ENCODE results near the gene LRP6.
A peak's percentile ranks its signal among the peaks of the same experiment; 100 is the strongest.

Gene LRP6

GRCh38 chr12:12107678-12108077, 159.2 kb downstream of the LRP6 start:
- no peak for DNase-seq

- DNase-seq: no peak
These were observed 167.7 kb downstream of the LRP6 start for GRCh38 chr12:12099102-12099501.

GRCh38 chr12:12098691-12099015, 168.2 kb downstream of the LRP6 start:
- no peak for DNase-seq

GRCh38 chr12:12097891-12098690, 168.8 kb downstream of the LRP6 start:
- no peak for DNase-seq

- DNase-seq: no peak
These were observed 171.8 kb downstream of the LRP6 start for GRCh38 chr12:12095021-12095420.

GRCh38 chr12:12094481-12094880, 172.4 kb downstream of the LRP6 start:
- no peak for DNase-seq

GRCh38 chr12:12091977-12092663, 174.7 kb downstream of the LRP6 start:
- DNase-seq: no peak

- no peak for DNase-seq
These were observed 175.8 kb downstream of the LRP6 start for GRCh38 chr12:12091071-12091470.

GRCh38 chr12:12088761-12089160, 178.1 kb downstream of the LRP6 start:
- DNase-seq: no peak

GRCh38 chr12:12088147-12088546, 178.7 kb downstream of the LRP6 start:
- DNase-seq: no peak

- DNase-seq: no peak
These were observed 179.2 kb downstream of the LRP6 start for GRCh38 chr12:12087693-12088034.

GRCh38 chr12:12086973-12087692, 179.7 kb downstream of the LRP6 start:
- no peak for DNase-seq

- DNase-seq: no peak
These were observed 180.5 kb downstream of the LRP6 start for GRCh38 chr12:12086362-12086761.

GRCh38 chr12:12083688-12084087, 183.2 kb downstream of the LRP6 start:
- DNase-seq: no peak

- DNase-seq: peak; percentile 35
These were observed 184.9 kb downstream of the LRP6 start for GRCh38 chr12:12081836-12082497.

GRCh38 chr12:12079291-12079690, 187.6 kb downstream of the LRP6 start:
- DNase-seq: no peak

GRCh38 chr12:12072064-12072760, 194.6 kb downstream of the LRP6 start:
- no peak for DNase-seq

- no peak for DNase-seq
These were observed 195.9 kb downstream of the LRP6 start, which contains the start of gene BCL2L14 for GRCh38 chr12:12070674-12071656. Gene BCL2L14, plus strand, starts transcription at chr12:12070939. Its CDS starts 8,367 bp downstream, at chr12:12079306.

GRCh38 chr12:12069821-12070548, 196.9 kb downstream of the LRP6 start:
- no peak for DNase-seq

GRCh38 chr12:12068751-12069150, 198.1 kb downstream of the LRP6 start:
- no peak for DNase-seq
